ENCODE measurements around the gene PAGE2B.

- TF ChIP-seq ZNF232 (CRISPR knock-in tag; IDR thresholded peaks at IDR 0.05): no peak
- TF ChIP-seq MAX (CRISPR knock-in tag; IDR thresholded peaks at IDR 0.05): no peak
- no peak for TF ChIP-seq CBFB (CRISPR knock-in tag; IDR thresholded peaks at IDR 0.05; ENCODE audit: low read depth)
- no peak for TF ChIP-seq NR1H2 (CRISPR knock-in tag; IDR thresholded peaks at IDR 0.05)
- TF ChIP-seq JUN (CRISPR knock-in tag; IDR thresholded peaks at IDR 0.05): no peak
- TF ChIP-seq CTCF (IDR thresholded peaks at IDR 0.05): no peak
- no peak for TF ChIP-seq USF1 (CRISPR knock-in tag; IDR thresholded peaks at IDR 0.05)
These were observed 41.4 kb upstream of the PAGE2B start for GRCh38 chrX:55033429-55033828.

All from WTC11 (cell line).